HG03442 (cell line): ENCODE data around the gene RFTN1.
"Not testable (repeated sequence)": the region's sequence is repeated elsewhere in the genome, so short reads cannot be mapped to it uniquely, and the experiment has no call there.

Experiments used
- ATAC-seq: cut with Tn5 transposase; IDR thresholded peaks from one replicate; pipeline ENCODE4 v1.9.1; 2021; ENCODE audit warnings: mild to moderate bottlenecking, moderate library complexity; ENCODE audit not compliant: unreplicated experiment

The RFTN1 gene

GRCh38 chr3:16508243-16508578, 5.3 kb downstream of the RFTN1 start:
- no peak for ATAC-seq

- no peak for ATAC-seq
Observed at GRCh38 chr3:16507578-16508242, 5.8 kb downstream of the RFTN1 start.

- no peak for ATAC-seq
Observed at GRCh38 chr3:16506884-16507577, 6.5 kb downstream of the RFTN1 start.

- ATAC-seq: no peak
Observed at GRCh38 chr3:16506451-16506850, 7.0 kb downstream of the RFTN1 start.

GRCh38 chr3:16504692-16505091, 8.8 kb downstream of the RFTN1 start:
- no peak for ATAC-seq

GRCh38 chr3:16504242-16504641, 9.3 kb downstream of the RFTN1 start:
- peak; percentile 84 for ATAC-seq

- no peak for ATAC-seq
Observed at GRCh38 chr3:16503191-16503776, 10.2 kb downstream of the RFTN1 start.

- ATAC-seq: no peak
Observed at GRCh38 chr3:16502347-16502908, 11.1 kb downstream of the RFTN1 start.

- ATAC-seq: no peak
Observed at GRCh38 chr3:16501376-16501775, 12.1 kb downstream of the RFTN1 start.

GRCh38 chr3:16500911-16501310, 12.6 kb downstream of the RFTN1 start:
- no peak for ATAC-seq

GRCh38 chr3:16500093-16500492, 13.4 kb downstream of the RFTN1 start:
- no peak for ATAC-seq

GRCh38 chr3:16499351-16499750, 14.1 kb downstream of the RFTN1 start:
- ATAC-seq: no peak

- no peak for ATAC-seq
Observed at GRCh38 chr3:16498130-16498890, 15.2 kb downstream of the RFTN1 start.

GRCh38 chr3:16496408-16497222, 16.9 kb downstream of the RFTN1 start:
- peak; percentile 77 for ATAC-seq

GRCh38 chr3:16496008-16496407, 17.5 kb downstream of the RFTN1 start:
- ATAC-seq: peak; percentile 37

- ATAC-seq: no peak
Observed at GRCh38 chr3:16494814-16495431, 18.6 kb downstream of the RFTN1 start.

- no peak for ATAC-seq
Observed at GRCh38 chr3:16494094-16494493, 19.4 kb downstream of the RFTN1 start.

GRCh38 chr3:16490062-16490619, 23.4 kb downstream of the RFTN1 start:
- no peak for ATAC-seq

GRCh38 chr3:16489326-16490061, 24.0 kb downstream of the RFTN1 start:
- ATAC-seq: not testable (repeated sequence)
